H1 (cell line): ENCODE measurements around the gene PLEKHM1. TPM values are rescaled to one million over a fixed set of nuclear protein-coding genes. Genes with fewer than 3 reads are reported as not detected.

Experiments
- CTCF ChIA-PET: fragments of 300-600 bp; sonication (Branson Sonifier 250); formaldehyde crosslinking; loops from one replicate; lab custom pipeline; 2021; ENCODE audit not compliant: partially characterized antibody; lab: Charles Lee
- POLR2A ChIA-PET: fragments of 300-600 bp; sonication (Branson Sonifier 250); formaldehyde crosslinking; loops from one replicate; lab custom pipeline; 2021; ENCODE audit warnings: inconsistent platforms; ENCODE audit not compliant: partially characterized antibody; lab: Charles Lee
- DNase-seq, 2 experiments: peaks; one replicate each; pipeline versions ENCODE4 v3.0.0 to v3.0.0-alpha.2; 2010 to 2022; ENCODE audit warnings: low spot score in 2 of 2, low read depth in 1 of 2, mixed read lengths in 1 of 2
- FAIRE-seq: peaks from 2 replicates; lab custom pipeline; 2011; peaks lifted over from hg19 to GRCh38; lab: Jason Lieb, UNC
- H2AFZ ChIP-seq: 2 replicates; pipeline ENCODE4 v1.8.1; 2012; ENCODE audit warnings: low read length, inconsistent platforms
- H2AK5ac ChIP-seq: 2 replicates; pipeline ENCODE4 v1.6.1; 2013; ENCODE audit warnings: low read depth, low read length
- H2BK120ac ChIP-seq: replicated peaks from 2 replicates; pipeline ENCODE3; 2013; ENCODE audit warnings: low read depth, low read length, inconsistent platforms
- H2BK12ac ChIP-seq: 2 replicates; pipeline ENCODE4 v1.6.1; 2013; ENCODE audit warnings: low read depth, low read length
- H2BK15ac ChIP-seq: 2 replicates; pipeline ENCODE4 v1.6.1; 2013; ENCODE audit warnings: low read length
- H2BK20ac ChIP-seq: 2 replicates; pipeline ENCODE4 v1.6.1; 2013; ENCODE audit warnings: low read length
- H2BK5ac ChIP-seq: 2 replicates; pipeline ENCODE4 v1.6.1; 2013; ENCODE audit warnings: low read depth, low read length
- H3K14ac ChIP-seq: 2 replicates; pipeline ENCODE4 v1.6.1; 2013; ENCODE audit warnings: inconsistent platforms; ENCODE audit not compliant: insufficient read length
- H3K18ac ChIP-seq: 2 replicates; pipeline ENCODE4 v1.6.1; 2013; ENCODE audit warnings: low read length; ENCODE audit errors: extremely low read depth
- H3K23ac ChIP-seq: 2 replicates; pipeline ENCODE4 v1.6.1; 2013; ENCODE audit warnings: inconsistent platforms; ENCODE audit not compliant: insufficient read length
- H3K23me2 ChIP-seq: 2 replicates; pipeline ENCODE4 v1.6.1; 2013; ENCODE audit warnings: low read depth, low read length
- H3K27ac ChIP-seq: 2 replicates; pipeline ENCODE4 v1.6.1; 2011; ENCODE audit warnings: low read depth, low read length, inconsistent platforms
- H3K27me3 ChIP-seq, 4 experiments: replicated peaks in 1 of 4; 1 replicate in 1 of 4; 2 replicates in 3 of 4; pipeline versions ENCODE4 v1.6.1 to v1.8.1; 2011 to 2013; ENCODE audit warnings: low read length in 3 of 4, mild to moderate bottlenecking in 3 of 4, inconsistent platforms in 2 of 4, mixed read lengths in 2 of 4, moderate library complexity in 1 of 4; ENCODE audit not compliant: control insufficient read depth in 3 of 4, insufficient read depth in 3 of 4; ENCODE audit errors: extremely low read depth in 1 of 4
- H3K36me3 ChIP-seq, 4 experiments: 2 replicates each; pipeline versions ENCODE4 v1.6.1 to v1.8.1; 2011 to 2013; ENCODE audit warnings: mild to moderate bottlenecking in 4 of 4, low read length in 3 of 4, moderate library complexity in 2 of 4, control low read depth in 1 of 4, inconsistent platforms in 1 of 4; ENCODE audit not compliant: insufficient read depth in 4 of 4, control insufficient read depth in 2 of 4
- H3K4ac ChIP-seq: replicated peaks from 2 replicates; pipeline ENCODE3; 2013; ENCODE audit warnings: low read length, low read depth, mixed read lengths, inconsistent platforms; ENCODE audit not compliant: insufficient read length
- H3K4me1 ChIP-seq, 4 experiments: replicated peaks in 1 of 4; 1 replicate in 1 of 4; 2 replicates in 3 of 4; pipeline versions ENCODE4 v1.6.1 to v1.8.1; 2011 to 2013; ENCODE audit warnings: low read length in 3 of 4, inconsistent platforms in 2 of 4, mixed read lengths in 1 of 4; ENCODE audit not compliant: insufficient read depth in 4 of 4, control insufficient read depth in 3 of 4
- H3K4me2 ChIP-seq, 2 experiments: 2 replicates each; pipeline versions ENCODE4 v1.6.1 to v1.8.1; 2011 to 2013; ENCODE audit warnings: low read depth in 2 of 2, low read length in 2 of 2, control low read depth in 1 of 2, inconsistent platforms in 1 of 2, mild to moderate bottlenecking in 1 of 2; ENCODE audit not compliant: insufficient read depth in 1 of 2
- H3K4me3 ChIP-seq, 4 experiments: fragments of 200-600, 300-600 bp in 1 of 4; sonication (generic), shearing (Covaris generic), sonication (Bioruptor Twin) in 1 of 4; 2 replicates each; pipeline versions ENCODE4 v1.5.1 to v1.8.1; 2011 to 2016; ENCODE audit warnings: low read length in 4 of 4, low read depth in 3 of 4, control low read depth in 2 of 4, inconsistent platforms in 2 of 4, mild to moderate bottlenecking in 2 of 4, mixed read lengths in 1 of 4, moderate library complexity in 1 of 4; ENCODE audit not compliant: insufficient read depth in 2 of 4; ENCODE audit errors: extremely low read depth in 1 of 4
- H3K56ac ChIP-seq: replicated peaks from 2 replicates; pipeline ENCODE3; 2013; ENCODE audit warnings: low read depth, mild to moderate bottlenecking, mixed read lengths, low read length, inconsistent platforms; ENCODE audit not compliant: insufficient read length
- H3K79me1 ChIP-seq: 2 replicates; pipeline ENCODE4 v1.6.1; 2013; ENCODE audit warnings: low read depth, low read length, control low read depth
- H3K79me2 ChIP-seq, 2 experiments: 2 replicates each; pipeline versions ENCODE4 v1.6.1 to v1.8.1; 2012 to 2013; ENCODE audit warnings: low read length in 2 of 2, mild to moderate bottlenecking in 2 of 2, inconsistent platforms in 1 of 2; ENCODE audit not compliant: insufficient read depth in 2 of 2, control insufficient read depth in 1 of 2
- H3K9ac ChIP-seq, 4 experiments: replicated peaks in 1 of 4; 1 replicate in 1 of 4; 2 replicates in 3 of 4; pipeline versions ENCODE4 v1.6.1 to v1.8.1; 2011 to 2013; ENCODE audit warnings: low read depth in 3 of 4, low read length in 3 of 4, control low read depth in 2 of 4, mild to moderate bottlenecking in 2 of 4, moderate library complexity in 2 of 4, inconsistent platforms in 1 of 4; ENCODE audit errors: extremely low read depth in 1 of 4
- H3K9me3 ChIP-seq, 2 experiments: 2 replicates each; pipeline versions ENCODE4 v1.6.1 to v1.8.1; 2012 to 2013; ENCODE audit warnings: mild to moderate bottlenecking in 2 of 2, moderate library complexity in 2 of 2, control low read depth in 1 of 2, inconsistent platforms in 1 of 2, low read depth in 1 of 2, low read length in 1 of 2, mixed read lengths in 1 of 2; ENCODE audit not compliant: insufficient read depth in 2 of 2
- H4K20me1 ChIP-seq, 2 experiments: replicated peaks in 1 of 2; 2 replicates each; pipeline versions ENCODE3 to v1.8.1; 2011 to 2013; ENCODE audit warnings: inconsistent platforms in 2 of 2, low read length in 2 of 2, mild to moderate bottlenecking in 1 of 2; ENCODE audit not compliant: insufficient read depth in 2 of 2, control insufficient read depth in 1 of 2
- H4K5ac ChIP-seq: 2 replicates; pipeline ENCODE4 v1.6.1; 2013; ENCODE audit warnings: low read length, low read depth, mixed read lengths, inconsistent platforms; ENCODE audit not compliant: insufficient read length
- H4K8ac ChIP-seq: 2 replicates; pipeline ENCODE4 v1.8.0; 2013; ENCODE audit warnings: mild to moderate bottlenecking, moderate library complexity, low read length, inconsistent platforms; ENCODE audit not compliant: insufficient read depth; ENCODE audit errors: extremely low read depth
- H4K91ac ChIP-seq: replicated peaks from 2 replicates; pipeline ENCODE3; 2013; ENCODE audit warnings: low read length, mixed read lengths, inconsistent platforms; ENCODE audit not compliant: insufficient read length
- CHD2 ChIP-seq: IDR thresholded peaks from 2 replicates; pipeline ENCODE4 v1.6.1; 2012; ENCODE audit warnings: low read length, improper control_type of control experiment
- CREB1 ChIP-seq: IDR thresholded peaks from 2 replicates; pipeline ENCODE4 v1.6.1; 2012; ENCODE audit warnings: inconsistent platforms
- SAP30 ChIP-seq: fragments of 300-600 bp; sonication (generic); IDR thresholded peaks from 2 replicates; pipeline ENCODE4 v1.7.1; 2012; ENCODE audit warnings: low read length, moderate library complexity, mild to moderate bottlenecking, inconsistent platforms; ENCODE audit not compliant: insufficient read depth, insufficient replicate concordance
- SIN3A ChIP-seq, 2 experiments: IDR thresholded peaks in 1 of 2; conservative IDR thresholded peaks in 1 of 2; 2 replicates each; pipeline ENCODE4 v1.6.1; 2011 to 2012; ENCODE audit warnings: low read length in 2 of 2, improper control_type of control experiment in 1 of 2, low read depth in 1 of 2, mild to moderate bottlenecking in 1 of 2
- SUZ12 ChIP-seq: fragments of 200-600 bp; sonication (generic); IDR thresholded peaks from 2 replicates; pipeline ENCODE4 v1.6.1; 2012; ENCODE audit warnings: mild to moderate bottlenecking, inconsistent platforms, low read length, moderate library complexity, mixed read lengths
- WGBS, 2 experiments: shearing (Covaris generic) in 1 of 2; methylation state at CpG; one replicate each; pipeline versions ENCODE4 v1.1.6 to v1.1.7; 2013 to 2015; ENCODE audit warnings: low lambda C conversion rate in 2 of 2, mixed read lengths in 2 of 2, inconsistent platforms in 1 of 2, low coverage in 1 of 2, missing lambda C conversion rate in 1 of 2; ENCODE audit not compliant: insufficient replicate concordance in 2 of 2, insufficient coverage in 1 of 2, insufficient read length in 1 of 2; ENCODE audit errors: extremely low coverage in 1 of 2, missing lambda C conversion rate in 1 of 2; 5-methylcytosine and 5-hydroxymethylcytosine counted together
- polyA plus RNA-seq, 7 experiments: library from polyadenylated mRNA; depleted of rRNA in 3 of 7; stranded (reverse) in 5 of 7; unstranded in 2 of 7; fragments of >200 nt in 5 of 7; fragments of 200-250 nt in 2 of 7; gene quantifications; 1 replicate in 5 of 7; 2 replicates in 1 of 7; 4 replicates in 1 of 7; pipeline versions ENCODE4 v1.2.1 to v1.2.3, GENCODE V29; 2011 to 2013; ENCODE audit warnings: missing spikeins in 2 of 7, mixed read lengths in 2 of 7
- total RNA-seq: library from RNA; stranded (reverse); fragmentation: NEBNext Ultra II Directional; extraction: Animal tissue kit (Norgen Biotek cat#: 25700); gene quantifications from 2 replicates; pipeline ENCODE4 v1.2.1, GENCODE V29; 2021

PLEKHM1 gene
- total and polyA plus RNA-seq, 2 of the 8 experiments (the other 6 are each of a cell fraction or from before 2014, with no cell fraction given): 7.6 to 17.9 TPM

DNA sequence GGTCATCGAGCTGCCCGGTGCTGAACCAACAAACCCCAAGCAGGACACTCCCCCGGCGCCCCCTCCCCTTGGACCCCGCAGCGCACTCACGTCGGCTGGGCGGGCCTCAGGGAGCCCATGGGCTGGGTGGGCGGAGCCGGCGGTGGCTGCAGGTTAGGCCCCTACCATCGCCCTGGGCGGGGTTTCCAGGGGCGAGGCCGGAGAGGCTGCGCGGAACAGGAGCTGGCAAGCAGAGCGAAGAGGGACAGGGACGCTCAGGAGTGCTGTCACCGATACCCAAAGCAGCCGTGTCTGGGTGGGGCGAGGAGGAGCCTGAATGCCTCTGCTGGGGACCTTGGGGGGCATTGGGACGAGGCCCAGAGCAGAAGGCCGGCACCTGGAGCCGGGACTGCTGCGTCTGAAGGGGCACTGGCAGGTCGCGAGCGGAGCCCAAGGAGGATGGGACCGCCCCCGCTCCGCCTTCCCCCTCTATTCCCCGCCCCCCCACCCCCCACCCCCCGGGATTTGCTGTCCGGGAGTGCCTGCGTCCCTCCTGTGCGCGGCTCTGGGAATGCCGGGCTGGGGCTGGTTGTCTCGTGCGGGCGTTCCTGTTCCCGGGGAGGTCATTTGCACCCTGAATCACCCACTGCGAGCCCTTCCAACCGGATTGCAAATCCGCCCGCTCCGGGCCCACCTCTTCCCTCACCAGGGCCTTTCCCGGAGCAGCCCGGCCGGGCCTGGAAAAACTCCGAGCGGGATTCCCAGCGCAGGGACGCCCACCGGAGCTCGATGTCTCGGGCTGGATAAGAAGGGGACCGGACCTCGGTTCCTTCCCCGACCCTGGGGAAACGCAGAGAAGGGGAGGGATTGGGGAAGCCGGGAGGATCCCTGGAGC, 58.8 kb downstream of the PLEKHM1 start:
- Histone ChIP-seq H3K4me1 (peaks cover 6 to 22% (median 14%) of the 10 kb centered on the region in 4 experiments), H3K79me2 (no peaks in the 10 kb centered on the region), H3K56ac (no peak overlapping the region), H3K18ac (no peak overlapping the region; the same call in 1 of the 2 replicates), H3K4me3 (peak overlapping the region; percentile 54 to 65 (median 56)), H3K9ac (peak overlapping the region in 1 of 4 experiments; percentile 14; a peak in 2 of 7 replicates), H3K79me1 (no peaks in the 10 kb centered on the region), H2BK12ac (no peak overlapping the region), H3K23ac (no peak overlapping the region), H4K20me1 (no peaks in the 10 kb centered on the region), H3K36me3 (peaks cover 0 to 4% (median 0%) of the 10 kb centered on the region in 4 experiments; a peak in 1 of 8 replicates), H2BK5ac (peak overlapping the region; percentile 63; the same call in 1 of the 2 replicates), H3K23me2 (peaks cover 24% of the 10 kb centered on the region), H4K5ac (no peak overlapping the region), H2BK20ac (no peak overlapping the region), H4K8ac (peak overlapping the region; percentile 28; the same call in 1 of the 2 replicates), H3K27me3 (peaks cover 21 to 49% (median 43%) of the 10 kb centered on the region in 4 experiments), H2AK5ac (no peak overlapping the region), H3K9me3 (no peaks in the 10 kb centered on the region), H2BK120ac (no peak overlapping the region), H3K14ac (no peak overlapping the region), H2BK15ac (no peak overlapping the region), H3K4ac (no peak overlapping the region), H3K4me2 (peak overlapping the region; percentile 77 to 90), H3K27ac (no peak overlapping the region), H2AFZ (no peak overlapping the region), H4K91ac (no peak overlapping the region)
- ChIA-PET POLR2A (interaction anchor here (0.6 to 1.1 kb wide), 3 partner anchors 12 to 283 kb away, joined by 3 read pairs; partner anchors contain the start of gene HEXIM1), CTCF (interaction anchor here (0.5 to 12.6 kb wide), 2 partner anchors 37 to 130 kb away, joined by 3 to 331 read pairs; no protein-coding TSS in a partner anchor)
- TF ChIP-seq CHD2 (no peak), SAP30 (peak; percentile 34), SIN3A (conservative IDR thresholded peaks at IDR 0.05 in 1 of 2, IDR thresholded peaks at IDR 0.05 in 1 of 2; ENCODE audit: low read depth in 1 of 2, low read length in 2 of 2) (peak in 1 of 2 experiments; percentile 36; a peak in 1 of 4 replicates), SUZ12 (no peak; the same call in 1 of the 2 replicates), CREB1 (peak; percentile 58)
- FAIRE-seq: no peak
- peak; percentile 63 to 95 for DNase-seq
- WGBS, 2 experiments: 2% methylated on average over 39 of the region's 64 CpGs; no CpG with 5 or more reads in 1 of the 2 experiments
